PC-3 (cell line): Measurements from ENCODE around the gene HCFC1. TPM values are rescaled to one million over a fixed set of nuclear protein-coding genes. Genes with fewer than 3 reads are reported as not detected.
A peak's percentile ranks its signal among the peaks of the same experiment; 100 is the strongest.

ENCODE experiments used
- ATAC-seq: fragments of 200-7000 bp; cut with Tn5 transposase; 2 replicates; pipeline ENCODE4 v1.9.1; 2020; ENCODE audit warnings: mild to moderate bottlenecking, moderate library complexity
- BruUV-seq: library from RNA; stranded (reverse); fragments of 400-500 nt; replicated peaks from 2 replicates; lab custom pipeline; 2021; lab: Mats Ljungman, UMichigan
- CTCF ChIA-PET: fragments of 300-600 bp; sonication (Branson Sonifier 250); formaldehyde crosslinking; loops from one replicate; lab custom pipeline; 2022; ENCODE audit warnings: antibody characterized with exemption; lab: Charles Lee
- POLR2A ChIA-PET: fragments of 300-600 bp; sonication (Branson Sonifier 250); formaldehyde crosslinking; loops from one replicate; lab custom pipeline; 2022; ENCODE audit warnings: antibody characterized with exemption; ENCODE audit not compliant: unreplicated experiment; lab: Charles Lee
- DNase-seq: peaks from one replicate; pipeline ENCODE4 v3.0.0-alpha.2; 2015
- H2AFZ ChIP-seq: fragments of 300-600 bp; sonication (generic); 2 replicates; pipeline ENCODE4 v1.6.0; 2016; ENCODE audit warnings: antibody characterized with exemption, low read length
- H3F3A ChIP-seq: fragments of 300-600 bp; sonication (generic); one replicate; pipeline ENCODE4 v1.6.0; 2017; ENCODE audit warnings: antibody characterized with exemption, low read length, control low read depth, mild to moderate bottlenecking; ENCODE audit not compliant: unreplicated experiment
- H3K27ac ChIP-seq: fragments of 300-600 bp; sonication (generic); 2 replicates; pipeline ENCODE4 v1.5.1; 2016; ENCODE audit warnings: mild to moderate bottlenecking, low read length
- H3K27me3 ChIP-seq: fragments of 300-600 bp; sonication (generic); 2 replicates; pipeline ENCODE4 v1.6.1; 2016; ENCODE audit warnings: low read length, mixed read lengths
- H3K36me3 ChIP-seq: fragments of 300-600 bp; sonication (generic); 2 replicates; pipeline ENCODE4 v1.6.1; 2016; ENCODE audit warnings: low read depth, mixed run types, low read length, mixed read lengths
- H3K4me1 ChIP-seq: fragments of 300-600 bp; sonication (generic); 2 replicates; pipeline ENCODE4 v1.5.1; 2016; ENCODE audit warnings: low read length; ENCODE audit not compliant: insufficient read depth
- H3K4me2 ChIP-seq: fragments of 300-600 bp; sonication (generic); 2 replicates; pipeline ENCODE4 v1.6.0; 2016; ENCODE audit warnings: low read length
- H3K4me3 ChIP-seq: fragments of 300-600 bp; sonication (generic); 2 replicates; pipeline ENCODE4 v1.5.1; 2016; ENCODE audit warnings: mild to moderate bottlenecking, low read length, mixed read lengths
- H3K79me2 ChIP-seq: fragments of 300-600 bp; sonication (generic); 2 replicates; pipeline ENCODE4 v1.6.1; 2017; ENCODE audit warnings: low read length, mixed read lengths
- H3K9ac ChIP-seq: fragments of 300-600 bp; sonication (generic); 2 replicates; pipeline ENCODE4 v1.6.0; 2016; ENCODE audit warnings: mild to moderate bottlenecking, low read length
- H3K9me2 ChIP-seq: fragments of 300-600 bp; sonication (generic); replicated peaks from 2 replicates; pipeline ENCODE4 v1.6.1; 2016; ENCODE audit warnings: mixed run types, low read length, mixed read lengths
- H3K9me3 ChIP-seq: fragments of 300-600 bp; sonication (generic); 2 replicates; pipeline ENCODE4 v1.6.1; 2016; ENCODE audit warnings: low read length, mixed read lengths
- H4K20me1 ChIP-seq: fragments of 300-600 bp; sonication (generic); 2 replicates; pipeline ENCODE4 v1.6.1; 2016; ENCODE audit warnings: low read length, mixed read lengths
- CTCF ChIP-seq: fragments of 300-600 bp; sonication (generic); conservative IDR thresholded peaks from 2 replicates; pipeline ENCODE4 v1.5.1; 2017; ENCODE audit warnings: antibody characterized with exemption, low read depth, mild to moderate bottlenecking, low read length
- EZH2 ChIP-seq: fragments of 300-600 bp; sonication (generic); IDR thresholded peaks from one replicate; pipeline ENCODE4 v1.6.1; 2017; ENCODE audit warnings: antibody characterized with exemption, mild to moderate bottlenecking, low read length; ENCODE audit not compliant: unreplicated experiment
- EZH2phosphoT487 ChIP-seq: fragments of 300-600 bp; sonication (generic); IDR thresholded peaks from 2 replicates; pipeline ENCODE4 v1.6.1; 2018; ENCODE audit warnings: mild to moderate bottlenecking, antibody characterized with exemption, low read length, borderline replicate concordance
- intact Hi-C: fragments of 100-400 bp; cut with micrococcal nuclease; formaldehyde crosslinking; loops from 2 replicates; pipeline ENCODE4 v1.9.0; 2023
- total RNA-seq: library from RNA; depleted of rRNA; stranded (reverse); fragments of >200 nt; gene quantifications from 2 replicates; pipeline ENCODE4 v1.2.3, GENCODE V29; 2014

HCFC1 gene
- total RNA-seq, 1 experiment from 2014 or later = 66.9 TPM

GRCh38 chrX:153968255-153968654 lies 3.4 kb downstream of the HCFC1 start:
- ChIA-PET POLR2A (no interaction called here), CTCF (interaction anchor here (0.6 kb wide), 1 partner anchor 406 kb away, joined by 3 read pairs; the partner anchor contains the start of gene FLNA)
- DNase-seq = no peak
- peak overlapping the region; percentile 99 for H3K4me3 ChIP-seq
- intact Hi-C loops = no loop called here
- peak overlapping the region; percentile 87 for H3K4me2 ChIP-seq
- H3K9me2 ChIP-seq = no peaks in the 10 kb centered on the region
- H3K4me1 ChIP-seq = peaks cover 18% of the 10 kb centered on the region
- no peak for ATAC-seq
- H3K79me2 ChIP-seq = peaks cover 83% of the 10 kb centered on the region
- TF ChIP-seq EZH2phosphoT487 (no peak), CTCF (no peak), EZH2 (no peak)
- H2AFZ ChIP-seq = no peak overlapping the region
- H3K9me3 ChIP-seq = no peaks in the 10 kb centered on the region
- BruUV-seq = no TSS peak
- H3K27me3 ChIP-seq = no peaks in the 10 kb centered on the region
- H3K9ac ChIP-seq = no peak overlapping the region
- H4K20me1 ChIP-seq = peaks cover 38% of the 10 kb centered on the region
- H3K27ac ChIP-seq = no peak overlapping the region
- peaks cover 5% of the 10 kb centered on the region for H3F3A ChIP-seq
- no peaks in the 10 kb centered on the region; the same call in 1 of the 2 replicates for H3K36me3 ChIP-seq

GRCh38 chrX:153967536-153968224 lies 3.9 kb downstream of the HCFC1 start:
- BruUV-seq = no TSS peak
- H3K79me2 ChIP-seq = peaks cover 85% of the 10 kb centered on the region
- no peak overlapping the region for H3K9ac ChIP-seq
- H2AFZ ChIP-seq = no peak overlapping the region
- DNase-seq (no peak), ATAC-seq (no peak)
- H3K9me3 ChIP-seq = no peaks in the 10 kb centered on the region
- peaks cover 17% of the 10 kb centered on the region for H3K4me1 ChIP-seq
- intact Hi-C loops = no loop called here
- no peaks in the 10 kb centered on the region for H3K27me3 ChIP-seq
- TF ChIP-seq CTCF (no peak), EZH2 (no peak), EZH2phosphoT487 (no peak)
- H3K36me3 ChIP-seq = peaks cover 4% of the 10 kb centered on the region; the same call in 1 of the 2 replicates
- H3K9me2 ChIP-seq = no peaks in the 10 kb centered on the region
- H3K27ac ChIP-seq = no peak overlapping the region
- peak overlapping the region; percentile 87 for H3K4me2 ChIP-seq
- peaks cover 38% of the 10 kb centered on the region for H4K20me1 ChIP-seq
- H3F3A ChIP-seq = no peaks in the 10 kb centered on the region
- CTCF ChIA-PET = interaction anchor here (0.6 to 1.6 kb wide), 2 partner anchors 39 to 407 kb away, joined by 3 to 5 read pairs; partner anchors contain the start of gene FLNA
- H3K4me3 ChIP-seq = peak overlapping the region; percentile 99
- POLR2A ChIA-PET = no interaction called here
